Endothelial cell (in vitro differentiated cells): ENCODE results near the gene LRRC40. TPM values are rescaled to one million over a fixed set of nuclear protein-coding genes. Genes with fewer than 3 reads are reported as not detected.

Source experiments
- DNase-seq: peaks from one replicate; pipeline ENCODE4 v3.0.0; 2021; ENCODE audit warnings: low spot score
- H3K27ac Mint-ChIP-seq: one replicate; pipeline ENCODE4 v1.8.0; 2021; ENCODE audit warnings: mixed read lengths, inconsistent platforms; ENCODE audit not compliant: unreplicated experiment
- H3K27me3 Mint-ChIP-seq: one replicate; pipeline ENCODE4 v1.8.0; 2021; ENCODE audit warnings: mild to moderate bottlenecking, moderate library complexity, mixed read lengths, inconsistent platforms; ENCODE audit not compliant: unreplicated experiment
- H3K36me3 Mint-ChIP-seq: one replicate; pipeline ENCODE4 v1.8.0; 2021; ENCODE audit warnings: mild to moderate bottlenecking, low read depth, mixed read lengths, inconsistent platforms; ENCODE audit not compliant: unreplicated experiment
- H3K4me1 Mint-ChIP-seq: one replicate; pipeline ENCODE4 v1.8.0; 2021; ENCODE audit warnings: mild to moderate bottlenecking, mixed read lengths, inconsistent platforms; ENCODE audit not compliant: unreplicated experiment
- H3K4me3 Mint-ChIP-seq: one replicate; pipeline ENCODE4 v1.8.0; 2021; ENCODE audit warnings: mild to moderate bottlenecking, mixed read lengths, inconsistent platforms; ENCODE audit not compliant: unreplicated experiment
- H3K9me3 Mint-ChIP-seq: one replicate; pipeline ENCODE4 v1.8.0; 2021; ENCODE audit warnings: mixed read lengths, inconsistent platforms; ENCODE audit not compliant: unreplicated experiment
- CTCF ChIP-seq: fragments of 200-600 bp; sonication (generic); IDR thresholded peaks from one replicate; pipeline ENCODE4 v1.5.0; 2021; ENCODE audit warnings: antibody characterized with exemption; ENCODE audit not compliant: unreplicated experiment
- long read RNA-seq: library from polyadenylated mRNA; unstranded; transcript quantifications from one replicate; pipeline ENCODE4 v2.0.0, GENCODE V29; 2020; ENCODE audit not compliant: unreplicated experiment
- total RNA-seq: library from RNA; stranded (reverse); fragmentation: NEBNext Ultra II Directional; extraction: Animal tissue kit (Norgen Biotek cat#: 25700); gene quantifications from one replicate; pipeline ENCODE4 v1.2.1, GENCODE V29; 2021; ENCODE audit not compliant: unreplicated experiment

LRRC40 gene
- total RNA-seq: 27.2 TPM
- long read RNA-seq, transcript LRRC40-201 (15 exons, 2,884 nt): major isoform, 13 of 18 reads
- long read RNA-seq, partial matches to known transcripts: 1 of 18 reads
- long read RNA-seq, other reads (novel, unspliced or antisense): 4 of 18 reads

- Mint-ChIP-seq H3K27me3 (peaks cover 6% of the 10 kb centered on the region), H3K36me3 (peaks cover 9% of the 10 kb centered on the region), H3K4me1 (peaks cover 33% of the 10 kb centered on the region), H3K9me3 (no peaks in the 10 kb centered on the region), H3K27ac (peak within 1 kb of the TSS; percentile 99), H3K4me3 (peak within 1 kb of the TSS; percentile 99)
- DNase-seq: peak; percentile 97
- no peak for TF ChIP-seq CTCF
These were observed at the start of gene LRRC40 for GRCh38 chr1:70205434-70206118. LRRC40 (minus strand) TSS chr1:70205579; CDS start chr1:70205540, 39 bp downstream.

GRCh38 chr1:70248729-70249128 lies 43.4 kb upstream of the LRRC40 start:
- H3K9me3 Mint-ChIP-seq: no peaks in the 10 kb centered on the region
- no peak for TF ChIP-seq CTCF
- H3K27ac Mint-ChIP-seq: no peak overlapping the region
- no peak for DNase-seq
- H3K27me3 Mint-ChIP-seq: no peaks in the 10 kb centered on the region
- H3K4me1 Mint-ChIP-seq: no peaks in the 10 kb centered on the region
- peaks cover 47% of the 10 kb centered on the region for H3K36me3 Mint-ChIP-seq
- H3K4me3 Mint-ChIP-seq: no peak overlapping the region

- no peaks in the 10 kb centered on the region for H3K4me1 Mint-ChIP-seq
- H3K27ac Mint-ChIP-seq: no peak overlapping the region
- H3K27me3 Mint-ChIP-seq: no peaks in the 10 kb centered on the region
- H3K9me3 Mint-ChIP-seq: no peaks in the 10 kb centered on the region
- peaks cover 52% of the 10 kb centered on the region for H3K36me3 Mint-ChIP-seq
- DNase-seq: no peak
- H3K4me3 Mint-ChIP-seq: no peak overlapping the region
- TF ChIP-seq CTCF: no peak
These were observed 42.4 kb upstream of the LRRC40 start for GRCh38 chr1:70247768-70248167.

- DNase-seq: no peak
- no peaks in the 10 kb centered on the region for H3K4me1 Mint-ChIP-seq
- no peak overlapping the region for H3K4me3 Mint-ChIP-seq
- H3K27ac Mint-ChIP-seq: no peak overlapping the region
- no peaks in the 10 kb centered on the region for H3K27me3 Mint-ChIP-seq
- no peaks in the 10 kb centered on the region for H3K9me3 Mint-ChIP-seq
- no peak for TF ChIP-seq CTCF
- H3K36me3 Mint-ChIP-seq: peaks cover 53% of the 10 kb centered on the region
These were observed 41.7 kb upstream of the LRRC40 start for GRCh38 chr1:70247122-70247521.

GRCh38 chr1:70239940-70240339 lies 34.6 kb upstream of the LRRC40 start:
- Mint-ChIP-seq H3K27ac (no peak overlapping the region), H3K4me1 (no peaks in the 10 kb centered on the region), H3K9me3 (no peaks in the 10 kb centered on the region), H3K27me3 (no peaks in the 10 kb centered on the region), H3K36me3 (peaks cover 36% of the 10 kb centered on the region), H3K4me3 (no peak overlapping the region)
- TF ChIP-seq CTCF: no peak
- DNase-seq: no peak
